GM18951 (cell line): Measurements from ENCODE around the gene TMEM238.
A peak's percentile ranks its signal among the peaks of the same experiment; 100 is the strongest.

Experiments
- POLR2A ChIP-seq: IDR thresholded peaks from 4 replicates; pipeline ENCODE4 v1.6.1; 2011; ENCODE audit warnings: mild to moderate bottlenecking; ENCODE audit not compliant: insufficient read length, insufficient read depth; ENCODE audit errors: extremely low read depth
- in situ Hi-C: fragments of 300-500 bp; cut with MboI; formaldehyde crosslinking; loops from one replicate; pipeline ENCODE4 v1.12.0; 2022; ENCODE audit warnings: low sequenced_read_pairs, mixed read lengths, inconsistent platforms; ENCODE audit not compliant: unreplicated experiment

TMEM238 gene

GRCh38 chr19:55391702-55392615 is 7.9 kb upstream of the TMEM238 start:
- peak; percentile 3 for TF ChIP-seq POLR2A
- in situ Hi-C loops, result no loop called here

GRCh38 chr19:55391191-55391670 is 7.1 kb upstream of the TMEM238 start:
- peak; percentile 46 for TF ChIP-seq POLR2A
- in situ Hi-C loops, result no loop called here

- TF ChIP-seq POLR2A, result no peak
- in situ Hi-C loops, result no loop called here
Observed at GRCh38 chr19:55390461-55390880, 6.4 kb upstream of the TMEM238 start.

GRCh38 chr19:55389386-55390317 is 5.6 kb upstream of the TMEM238 start:
- in situ Hi-C loops, result no loop called here
- TF ChIP-seq POLR2A, result no peak

- peak; percentile 31 for TF ChIP-seq POLR2A
- in situ Hi-C loops, result no loop called here
Observed at GRCh38 chr19:55387736-55388497, 3.8 kb upstream of the TMEM238 start.

GRCh38 chr19:55386493-55386971 is 2.4 kb upstream of the TMEM238 start:
- TF ChIP-seq POLR2A, result no peak
- in situ Hi-C loops, result no loop called here

GRCh38 chr19:55385724-55386492 is 1.8 kb upstream of the TMEM238 start, which contains the start of gene RPL28:
Gene RPL28 (plus strand): TSS chr19:55385932. CDS start chr19:55386358, 426 bp downstream.
- in situ Hi-C loops, result no loop called here

GRCh38 chr19:55384920-55385723 is 1.0 kb upstream of the TMEM238 start:
- in situ Hi-C loops, result no loop called here
- no peak for TF ChIP-seq POLR2A

More at GRCh38 chr19:55385724-55386492, 1.8 kb upstream of the TMEM238 start, which contains the start of gene RPL28:
- TF ChIP-seq POLR2A, result peak; percentile 100

- no peak for TF ChIP-seq POLR2A
- in situ Hi-C loops, result no loop called here
Observed at GRCh38 chr19:55383279-55384130, 587 bp downstream of the TMEM238 start.

- in situ Hi-C loops, result no loop called here
- no peak for TF ChIP-seq POLR2A
Observed at GRCh38 chr19:55382522-55383054, 1.5 kb downstream of the TMEM238 start.

GRCh38 chr19:55382013-55382412 is 2.1 kb downstream of the TMEM238 start:
- TF ChIP-seq POLR2A, result no peak
- in situ Hi-C loops, result no loop called here
